C4-2B (cell line): ENCODE data around the gene STAT5A.

Experiments
- ZFX ChIP-seq: fragments of 450-650 bp; IDR thresholded peaks from 2 replicates; pipeline ENCODE4 v1.6.1; 2017
- TF ChIP-seq, protein P1 (sequence below): fragments of 450-650 bp; conservative IDR thresholded peaks from 2 replicates; pipeline ENCODE4 v1.5.1; 2017; ENCODE audit warnings: mild to moderate bottlenecking

DNA sequence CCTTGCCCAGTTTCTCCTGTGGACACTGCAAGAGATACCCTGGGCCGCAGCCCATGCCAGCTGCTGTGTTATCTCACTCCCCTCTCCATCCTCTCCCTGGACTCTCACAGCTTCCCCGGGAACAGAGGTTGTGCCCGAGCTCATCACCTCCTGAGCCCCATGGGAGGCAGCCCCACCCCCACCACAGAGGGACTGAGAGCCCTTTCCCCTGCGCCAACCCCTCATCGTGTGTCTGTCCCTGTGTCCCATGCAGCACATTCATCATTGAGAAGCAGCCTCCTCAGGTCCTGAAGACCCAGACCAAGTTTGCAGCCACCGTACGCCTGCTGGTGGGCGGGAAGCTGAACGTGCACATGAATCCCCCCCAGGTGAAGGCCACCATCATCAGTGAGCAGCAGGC is 12.7 kb downstream of the STAT5A start:
- TF ChIP-seq, protein P1, sequence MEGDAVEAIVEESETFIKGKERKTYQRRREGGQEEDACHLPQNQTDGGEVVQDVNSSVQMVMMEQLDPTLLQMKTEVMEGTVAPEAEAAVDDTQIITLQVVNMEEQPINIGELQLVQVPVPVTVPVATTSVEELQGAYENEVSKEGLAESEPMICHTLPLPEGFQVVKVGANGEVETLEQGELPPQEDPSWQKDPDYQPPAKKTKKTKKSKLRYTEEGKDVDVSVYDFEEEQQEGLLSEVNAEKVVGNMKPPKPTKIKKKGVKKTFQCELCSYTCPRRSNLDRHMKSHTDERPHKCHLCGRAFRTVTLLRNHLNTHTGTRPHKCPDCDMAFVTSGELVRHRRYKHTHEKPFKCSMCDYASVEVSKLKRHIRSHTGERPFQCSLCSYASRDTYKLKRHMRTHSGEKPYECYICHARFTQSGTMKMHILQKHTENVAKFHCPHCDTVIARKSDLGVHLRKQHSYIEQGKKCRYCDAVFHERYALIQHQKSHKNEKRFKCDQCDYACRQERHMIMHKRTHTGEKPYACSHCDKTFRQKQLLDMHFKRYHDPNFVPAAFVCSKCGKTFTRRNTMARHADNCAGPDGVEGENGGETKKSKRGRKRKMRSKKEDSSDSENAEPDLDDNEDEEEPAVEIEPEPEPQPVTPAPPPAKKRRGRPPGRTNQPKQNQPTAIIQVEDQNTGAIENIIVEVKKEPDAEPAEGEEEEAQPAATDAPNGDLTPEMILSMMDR: no peak
- TF ChIP-seq ZFX: no peak
